GM19043 (cell line): Measurements from ENCODE around the gene RTN4RL1.

Source experiments
- ATAC-seq: cut with Tn5 transposase; IDR thresholded peaks from one replicate; pipeline ENCODE4 v1.9.1; 2021; ENCODE audit warnings: low read depth; ENCODE audit not compliant: unreplicated experiment

RTN4RL1 gene

DNA sequence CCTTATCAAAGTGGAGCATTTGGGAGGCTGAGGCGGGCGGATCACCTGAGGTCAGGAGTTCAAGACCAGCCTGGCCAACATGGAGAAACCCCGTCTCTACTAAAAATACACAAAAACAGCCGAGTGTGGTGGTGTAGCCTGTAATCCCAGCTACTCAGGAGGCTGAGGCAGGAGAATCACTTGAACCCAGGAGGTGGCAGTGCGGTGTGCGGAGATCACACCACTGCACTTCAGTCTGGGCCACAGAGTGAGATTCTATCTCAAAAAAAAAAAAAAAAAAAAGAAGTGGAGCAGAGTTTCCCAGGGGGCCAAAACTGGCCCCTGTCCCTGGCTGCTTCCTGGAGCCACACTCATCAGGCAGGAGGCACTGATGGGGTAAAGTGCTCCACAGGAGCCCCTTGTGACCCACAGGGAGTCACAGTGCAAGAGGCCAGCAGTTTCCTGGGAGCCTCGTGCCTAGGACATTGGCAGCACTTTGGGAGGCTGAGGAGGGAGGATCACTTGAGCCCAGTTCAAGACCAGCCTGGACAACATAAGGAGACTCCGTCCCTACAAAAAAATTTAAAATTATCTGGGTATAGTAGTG is 44.4 kb downstream of the RTN4RL1 start:
- ATAC-seq, result no peak

DNA sequence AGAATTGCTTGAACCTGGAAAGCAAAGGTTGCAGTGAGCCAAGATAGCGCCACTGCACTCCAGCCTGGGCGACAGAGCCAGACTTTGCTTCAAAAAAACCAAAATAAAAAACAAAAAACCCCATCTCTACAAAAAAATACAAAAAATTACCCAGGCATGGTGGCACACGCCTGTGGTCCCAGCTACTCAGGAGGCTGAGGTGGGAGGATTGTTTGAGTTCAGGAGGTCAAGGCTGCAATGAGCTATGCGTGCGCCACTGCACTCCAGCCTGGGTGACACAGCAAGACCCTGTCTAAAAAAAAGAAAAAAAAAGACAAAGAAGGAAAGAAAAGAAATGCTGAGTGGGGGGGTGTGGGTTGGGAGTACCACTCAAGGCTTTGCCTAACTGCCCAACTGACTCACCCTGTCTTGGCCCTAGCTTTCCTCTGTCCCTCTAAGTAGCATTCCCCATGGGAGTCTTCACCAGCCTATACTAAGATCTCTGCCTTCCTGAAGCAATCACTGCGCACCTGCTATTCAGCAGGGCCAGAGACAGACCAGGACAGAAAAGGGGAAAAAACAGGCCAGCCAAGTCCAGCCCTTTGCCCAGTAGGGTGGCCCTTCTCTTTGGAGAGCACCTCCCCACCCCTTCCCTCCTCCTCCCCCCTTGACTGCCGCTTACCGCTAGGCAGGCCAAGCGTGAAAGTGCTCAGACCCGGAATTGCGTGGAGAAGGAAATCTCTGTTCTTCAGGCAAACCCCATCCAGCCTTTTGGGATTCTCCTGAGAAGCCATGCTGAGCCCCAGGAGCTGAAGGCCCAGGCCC is 45.8 kb downstream of the RTN4RL1 start:
- no peak for ATAC-seq

DNA sequence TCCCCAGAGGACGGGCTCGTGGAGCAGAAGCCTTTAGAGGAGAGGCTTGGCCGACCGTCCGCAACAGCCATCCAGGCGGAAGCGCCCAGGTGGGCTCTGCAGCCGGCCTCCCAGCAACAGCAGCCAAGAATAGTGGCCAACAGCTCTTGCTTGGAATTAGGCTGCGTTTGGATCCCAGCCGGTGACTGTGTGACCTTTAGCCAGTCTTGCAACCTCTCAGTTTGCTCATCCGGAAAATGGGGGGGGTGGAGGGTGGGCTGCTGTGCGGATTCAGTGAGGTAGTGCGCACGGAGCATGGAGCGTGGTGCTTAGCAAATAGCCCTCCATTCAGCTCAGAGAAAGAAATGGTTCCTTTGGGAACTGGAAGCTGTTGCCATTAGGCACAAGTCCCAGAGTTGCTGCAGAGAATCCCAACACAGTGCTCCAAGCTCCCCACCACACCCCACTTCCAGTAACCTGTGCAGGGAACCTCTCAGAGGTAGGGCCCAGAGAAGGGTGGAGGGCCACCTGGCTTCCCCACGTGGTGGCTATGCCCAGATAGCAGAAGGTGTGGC is 46.7 kb downstream of the RTN4RL1 start:
- ATAC-seq, result no peak

DNA sequence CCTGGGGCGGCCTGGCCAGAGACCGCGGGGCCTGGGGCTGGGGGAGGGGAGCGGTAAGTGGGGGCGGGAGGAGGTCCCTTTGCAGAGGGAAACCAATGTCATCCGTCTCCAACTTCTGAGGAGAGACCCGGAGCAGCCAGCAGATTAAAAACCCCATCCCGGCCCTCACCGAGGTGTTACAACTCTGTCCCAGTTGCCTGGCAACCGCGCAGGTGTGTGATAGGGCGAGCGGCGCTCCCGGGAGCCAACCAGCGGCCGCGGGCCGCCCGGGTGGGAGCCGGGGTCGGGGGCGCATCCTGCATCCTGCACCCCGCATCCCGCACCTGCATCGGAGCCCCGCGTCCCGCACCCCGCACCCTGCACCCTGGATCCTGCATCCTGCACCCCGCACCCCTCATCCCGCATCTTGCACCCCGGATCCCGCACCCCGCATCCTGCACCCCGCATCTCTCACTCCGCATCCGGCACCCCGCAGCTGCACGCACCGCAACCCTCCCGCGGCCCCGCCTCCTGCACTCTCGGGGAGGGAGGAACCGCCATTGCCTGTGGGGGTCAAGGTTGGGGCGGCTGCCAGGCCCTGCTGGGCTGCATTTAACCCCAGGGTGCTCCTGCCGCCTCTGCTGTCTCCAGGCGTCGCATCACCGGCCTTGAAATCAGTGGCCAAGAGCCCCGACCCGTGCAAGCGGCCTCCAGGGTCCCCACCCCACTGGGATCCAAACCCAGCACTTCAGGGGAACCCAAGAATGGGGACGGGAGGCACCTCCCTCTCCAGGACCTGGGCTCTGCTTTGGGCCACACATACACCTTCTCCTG is 47.3 kb downstream of the RTN4RL1 start:
- ATAC-seq, result no peak

DNA sequence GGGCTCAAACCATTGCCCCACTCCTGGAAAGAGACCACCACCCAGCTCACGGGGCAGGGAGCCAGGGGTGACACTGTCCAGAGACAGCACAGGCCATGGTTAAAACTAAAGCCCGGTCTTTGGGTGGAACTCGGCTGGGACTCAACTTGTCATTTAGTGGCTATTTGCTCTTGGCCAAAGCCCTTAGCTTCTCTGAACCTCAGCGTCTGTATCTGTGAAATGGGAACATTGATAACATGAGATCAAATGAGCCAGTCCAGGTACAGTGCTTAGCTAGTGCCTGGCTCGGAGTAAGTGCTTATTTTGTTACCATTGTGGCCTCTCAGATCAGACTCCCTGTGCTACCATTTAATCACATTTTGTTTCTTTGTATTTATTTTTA is 48.5 kb downstream of the RTN4RL1 start:
- no peak for ATAC-seq

DNA sequence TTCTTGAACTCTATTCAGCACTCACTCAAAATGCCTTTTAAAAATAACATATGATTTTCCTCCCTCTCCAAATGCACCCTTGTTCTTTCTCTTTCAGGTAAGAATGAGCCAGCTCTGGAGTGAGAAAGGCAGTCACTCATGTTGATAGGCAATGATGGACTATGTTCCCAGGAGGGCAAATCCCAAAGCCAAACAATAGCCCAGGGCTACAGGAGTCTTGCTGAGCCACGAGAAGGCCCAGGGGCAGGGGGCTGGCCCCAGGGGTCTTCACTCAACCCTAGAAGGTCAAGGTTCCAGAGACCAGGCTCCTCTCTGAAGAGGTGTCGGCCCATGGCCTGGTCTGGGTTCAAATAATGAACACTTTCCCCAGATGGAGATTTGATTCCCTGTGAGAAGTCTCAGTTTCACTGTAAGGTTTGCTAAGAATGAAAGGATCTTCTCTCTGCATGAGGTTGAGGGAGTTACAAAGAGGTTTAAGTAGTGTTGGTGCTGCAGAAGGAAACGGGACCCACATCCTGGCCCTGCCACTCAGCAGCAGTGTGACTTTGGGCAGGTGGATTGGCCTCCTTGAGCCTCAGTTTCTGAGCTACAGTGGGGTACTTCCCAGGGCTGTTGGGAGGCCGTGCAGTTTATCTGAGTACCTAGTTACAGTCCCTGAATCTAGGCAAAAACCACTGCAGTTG is 49.0 kb downstream of the RTN4RL1 start:
- no peak for ATAC-seq

DNA sequence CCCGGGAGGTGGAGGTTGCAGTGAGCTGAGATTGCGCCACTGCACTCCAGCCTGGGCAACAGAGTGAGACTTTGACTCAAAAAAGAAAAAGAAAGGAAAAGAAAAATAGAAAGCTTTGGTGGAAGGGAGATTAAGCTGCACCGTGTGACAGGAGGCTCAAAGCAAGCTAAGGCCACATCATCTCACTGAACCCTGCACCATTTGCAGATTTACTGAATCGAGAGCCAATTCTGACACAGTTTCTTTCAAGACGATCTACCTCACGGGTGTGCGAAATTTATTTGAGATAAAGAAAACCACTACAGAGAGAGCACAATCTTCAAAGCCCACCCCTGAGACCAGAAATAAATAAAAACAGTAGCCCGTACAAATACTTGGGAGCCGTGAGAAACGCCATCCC is 49.6 kb downstream of the RTN4RL1 start:
- no peak for ATAC-seq

DNA sequence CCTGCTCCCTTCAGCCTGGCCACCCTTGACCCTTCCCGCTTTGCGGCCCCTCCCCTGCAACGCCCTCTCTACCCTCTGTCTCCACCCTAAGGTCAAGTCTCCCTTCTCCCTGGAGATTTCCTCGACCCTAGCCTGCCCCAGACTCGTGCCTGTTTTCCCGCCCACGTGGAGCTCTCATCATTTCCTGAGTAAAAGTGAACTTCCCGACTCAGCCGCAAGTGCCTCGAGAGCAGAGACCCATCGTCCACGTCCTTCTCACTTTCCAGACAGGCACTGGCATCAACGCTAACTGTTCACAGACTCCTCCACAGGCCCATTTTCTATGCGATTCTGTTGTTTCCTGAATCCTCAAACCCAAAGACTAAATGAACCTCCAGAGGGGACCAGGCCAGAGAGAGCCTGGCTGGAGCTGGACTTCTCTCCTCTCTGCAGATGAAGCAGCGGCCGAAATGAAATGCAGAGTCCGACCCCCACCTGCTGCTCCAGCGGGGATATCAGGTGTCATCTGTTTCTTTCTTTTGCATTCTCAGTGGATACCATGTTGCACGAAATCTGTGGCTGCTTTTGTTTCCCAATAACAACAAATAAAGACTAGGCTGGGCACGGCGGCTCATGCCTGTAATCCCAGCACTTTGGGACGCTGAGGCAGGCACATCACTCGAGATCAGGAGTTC is 52.5 kb downstream of the RTN4RL1 start:
- ATAC-seq, result no peak

DNA sequence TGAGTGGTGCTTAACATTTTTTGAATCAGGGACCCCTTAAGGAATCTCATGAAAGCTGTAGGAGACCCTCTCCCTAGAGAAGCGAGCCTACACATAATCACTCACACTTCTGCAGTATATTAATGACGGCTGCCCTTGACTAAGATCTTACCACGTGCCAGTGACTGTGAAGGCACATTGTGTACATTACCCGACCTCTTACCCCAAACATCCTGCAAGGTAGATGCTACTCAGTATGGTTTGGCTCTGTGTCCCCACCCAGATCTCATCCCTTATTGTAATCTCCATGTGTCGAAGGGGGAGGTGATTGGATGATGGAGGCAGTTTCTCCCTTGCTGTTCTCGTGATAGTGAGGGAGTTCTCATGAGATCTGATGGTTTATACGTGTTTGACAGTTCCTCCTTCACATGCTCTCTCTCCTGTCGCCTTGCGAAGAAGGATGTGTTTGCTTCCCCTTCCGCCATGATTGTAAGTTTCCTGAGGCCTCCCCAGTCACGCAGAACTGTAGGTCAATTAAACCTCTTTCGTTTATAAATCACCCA is 54.2 kb downstream of the RTN4RL1 start:
- no peak for ATAC-seq

DNA sequence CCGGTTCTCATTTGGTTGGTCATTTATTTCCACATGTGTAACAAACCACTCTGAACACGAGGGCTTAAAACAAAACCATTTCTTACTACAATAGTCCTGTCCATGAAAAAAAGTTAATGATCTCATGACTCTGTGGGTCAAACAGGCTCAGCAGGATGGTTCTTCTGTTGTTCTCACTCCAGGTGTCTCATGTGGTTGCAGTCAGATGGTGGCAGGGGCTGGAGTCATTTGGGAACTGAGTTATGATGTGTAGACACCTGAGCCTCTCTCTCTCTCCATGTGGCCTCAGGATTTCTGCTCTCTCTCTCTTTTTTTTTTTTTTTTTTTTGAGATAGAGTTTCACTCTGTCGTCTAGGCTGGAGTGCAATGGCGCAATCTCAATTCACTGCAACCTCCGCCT is 55.4 kb downstream of the RTN4RL1 start:
- ATAC-seq, result no peak

DNA sequence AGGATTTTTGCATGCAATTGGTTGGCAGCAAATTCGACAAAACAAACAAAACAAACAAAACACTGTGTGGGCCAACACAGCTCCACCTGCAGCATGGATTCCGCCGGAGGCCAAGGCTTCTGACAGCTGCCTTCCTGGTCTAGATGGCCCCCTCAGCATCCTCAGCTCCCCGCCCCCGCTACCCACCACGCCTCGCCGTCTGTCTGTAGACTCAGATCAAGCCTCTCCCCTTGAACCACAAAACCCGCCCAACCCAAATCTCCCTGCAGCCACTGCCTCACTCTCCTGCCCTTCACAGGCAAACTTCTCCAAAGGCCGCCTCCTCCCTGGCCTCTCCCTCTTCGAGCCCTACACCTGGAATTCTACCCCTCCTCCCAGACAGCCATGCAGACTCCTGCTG is 57.9 kb downstream of the RTN4RL1 start:
- no peak for ATAC-seq

DNA sequence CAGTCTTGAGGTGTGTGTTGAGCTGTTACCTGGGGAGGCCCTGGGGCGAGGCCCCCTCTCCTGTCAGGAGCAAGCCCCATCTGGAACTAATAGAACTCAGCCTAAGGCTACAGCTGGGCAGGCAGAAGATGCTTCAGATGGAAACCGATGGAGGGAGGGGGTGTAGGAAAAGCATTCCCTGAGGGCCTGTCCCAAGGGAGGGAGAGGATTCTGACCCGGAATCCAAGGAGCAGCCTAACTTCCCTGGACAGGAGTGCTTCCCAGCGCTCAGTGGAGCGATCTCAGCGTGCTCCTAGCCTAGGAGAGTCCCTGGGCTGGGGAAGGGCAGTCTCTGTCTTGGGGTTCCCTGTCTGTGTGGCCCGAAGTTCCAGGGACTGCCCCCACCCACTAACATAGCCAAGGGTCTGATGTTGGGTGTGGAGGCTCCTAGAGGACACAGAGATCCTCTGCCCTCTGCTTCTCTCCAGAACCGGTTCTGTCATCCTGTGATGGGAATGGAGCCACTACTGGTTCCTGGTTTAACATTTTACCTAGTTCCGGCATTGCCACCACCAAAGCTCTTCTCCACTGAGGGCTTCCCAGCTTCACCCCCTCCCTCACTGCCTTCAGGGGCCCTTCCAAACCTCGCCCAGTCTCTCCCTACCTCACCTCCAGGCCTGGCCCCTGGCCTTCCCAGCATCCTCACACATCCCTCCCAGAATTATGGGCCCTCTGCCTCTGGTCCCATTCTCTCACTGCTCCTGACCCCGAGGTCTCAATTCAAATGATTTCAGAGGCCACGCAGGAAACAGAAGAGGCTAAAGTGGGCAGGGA is 58.7 kb downstream of the RTN4RL1 start:
- no peak for ATAC-seq

DNA sequence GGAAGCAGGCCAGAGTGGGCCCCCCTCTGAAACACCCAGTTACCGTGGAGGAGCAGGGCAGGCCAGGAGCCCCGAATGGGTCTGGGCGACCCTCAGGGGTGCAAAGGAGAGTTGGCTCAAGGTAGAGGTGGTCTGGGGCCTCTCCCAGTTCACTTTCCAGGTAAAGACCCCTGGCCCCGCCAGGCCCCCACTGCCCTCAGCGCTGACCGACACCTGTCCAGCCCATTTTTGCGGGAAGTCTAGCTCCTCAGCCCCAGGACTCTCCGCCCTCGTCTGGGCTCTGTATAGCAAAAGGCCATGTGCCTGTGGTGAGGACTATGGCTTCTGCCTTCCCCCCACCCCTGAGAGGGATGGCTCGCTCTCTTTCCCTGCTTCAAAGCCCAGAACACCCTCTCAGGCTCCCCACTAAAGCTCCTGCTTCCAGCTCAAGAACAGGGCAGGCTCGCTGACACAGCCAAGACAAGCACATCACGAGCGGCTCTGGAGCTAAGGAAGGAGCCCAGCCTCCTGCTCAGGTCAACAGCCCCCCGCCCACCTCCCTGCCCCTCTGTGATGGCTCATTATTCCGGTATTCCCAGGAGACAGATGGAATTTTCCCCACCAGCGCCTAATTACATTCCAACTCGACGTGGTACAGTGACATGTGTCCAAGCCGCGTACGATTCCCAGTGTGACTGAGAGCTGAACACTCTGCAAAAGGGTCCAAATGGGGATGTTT is 59.4 kb downstream of the RTN4RL1 start:
- ATAC-seq, result no peak

DNA sequence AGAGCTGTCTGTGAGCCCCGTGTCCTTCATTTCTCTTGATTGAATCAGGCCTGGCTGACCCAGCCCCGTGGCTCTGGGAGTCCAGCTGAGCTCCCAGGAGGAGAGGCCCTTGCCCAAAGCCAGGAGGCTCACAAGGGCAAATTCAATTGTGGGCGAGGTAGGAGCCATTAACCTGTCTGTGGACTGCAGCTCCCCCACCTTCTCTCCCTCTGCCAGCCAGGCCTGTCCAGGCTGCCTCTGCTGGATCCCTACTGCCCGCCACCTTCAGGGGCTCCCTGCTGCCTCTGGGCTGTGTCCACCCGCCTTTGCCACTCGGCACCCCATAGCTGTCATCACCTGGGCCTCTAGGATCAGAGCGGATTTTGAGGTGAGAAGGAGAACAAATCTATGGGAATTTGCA is 61.9 kb downstream of the RTN4RL1 start:
- no peak for ATAC-seq

DNA sequence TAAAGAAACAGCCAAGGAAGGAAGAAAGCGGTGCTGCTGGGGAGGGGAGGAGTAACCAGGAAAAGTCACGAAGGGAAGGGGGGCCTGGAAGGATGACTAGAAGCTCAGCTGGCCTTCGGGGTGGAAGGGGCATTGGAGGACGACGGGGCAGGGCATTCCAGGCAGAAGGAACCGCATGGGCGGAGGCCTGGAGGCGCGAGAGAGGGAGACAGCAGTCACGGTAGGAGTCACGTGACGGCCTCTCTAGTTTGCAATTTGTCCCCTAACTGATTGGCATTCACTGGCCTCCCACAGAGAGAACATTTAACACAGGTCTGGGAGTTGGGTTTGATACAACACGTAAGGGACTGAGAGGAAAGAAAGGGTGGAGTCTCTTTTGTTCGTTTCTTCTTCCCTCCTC is 63.9 kb downstream of the RTN4RL1 start:
- ATAC-seq, result no peak

DNA sequence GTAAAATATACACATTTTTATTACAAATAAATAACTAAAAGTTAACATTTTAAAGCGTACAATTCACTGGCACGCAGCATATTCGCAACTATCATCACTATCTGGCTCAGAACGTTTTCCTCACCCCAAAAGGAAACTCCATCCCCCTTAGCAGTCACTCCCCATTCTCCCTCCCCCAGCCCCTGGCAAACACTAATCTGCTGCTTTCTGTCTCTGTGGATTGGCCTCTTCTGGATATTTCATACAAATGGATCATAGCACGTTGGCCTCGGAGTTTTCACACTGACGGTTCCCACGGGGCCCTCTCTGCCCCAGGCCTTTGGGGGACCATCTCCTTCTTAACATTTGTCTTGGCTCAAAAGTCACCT is 64.6 kb downstream of the RTN4RL1 start:
- no peak for ATAC-seq

DNA sequence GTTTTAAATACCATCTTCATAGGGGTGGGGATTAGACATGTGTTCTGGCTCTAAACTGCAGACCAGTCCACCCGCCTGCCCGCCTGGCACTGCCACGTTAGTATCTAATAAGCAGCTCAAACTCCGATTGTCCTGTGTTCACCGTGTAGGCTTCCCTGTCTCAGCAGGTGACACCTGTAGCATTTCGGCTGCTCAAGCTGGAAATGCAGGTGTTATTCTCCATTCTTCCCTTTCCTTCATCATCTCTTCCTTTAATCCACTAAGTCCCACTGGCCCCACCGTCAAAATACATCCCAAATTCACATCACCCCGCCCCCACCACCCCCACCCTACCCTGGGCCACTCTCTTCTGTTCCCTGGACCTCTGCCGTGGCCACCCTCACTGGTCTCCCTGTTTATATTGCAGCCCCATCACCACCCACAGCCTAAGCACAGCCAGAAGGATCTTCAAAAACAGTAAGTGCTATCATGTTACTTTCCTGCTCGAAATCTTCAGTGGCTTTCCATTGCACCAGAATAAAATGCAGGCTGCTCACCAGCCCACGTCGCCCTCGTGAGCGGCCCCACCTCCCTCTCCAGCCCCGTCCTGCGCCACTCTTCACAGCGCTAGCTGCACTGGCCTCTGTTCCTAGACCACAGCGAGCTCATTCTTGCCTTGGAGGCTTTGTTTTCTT is 65.1 kb downstream of the RTN4RL1 start:
- ATAC-seq, result no peak
